Measurements from ENCODE around the gene KRTAP19-8. TPM values are rescaled to one million over a fixed set of nuclear protein-coding genes. Genes with fewer than 3 reads are reported as not detected.

Gene KRTAP19-8
- total RNA-seq, 2 donors from 2014 or later = not detected

GRCh38 chr21:31078796-31079195 lies 40.5 kb upstream of the KRTAP19-8 start:
- 92 to 100% methylated on average over 4 of the region's 4 CpGs for WGBS, 2 experiments (ENCODE audit: insufficient coverage in 1 of 2, insufficient read length in 1 of 2)
- Histone ChIP-seq H3K27ac (ENCODE audit: low read depth, low read length) (no peak overlapping the region), H3K4me3 (ENCODE audit: low read length) (no peak overlapping the region), H3K9ac (ENCODE audit: extremely low read depth, low read length, poor library complexity, severe bottlenecking) (no peak overlapping the region), H3K4me1 (ENCODE audit: control insufficient read depth, insufficient read depth, low read length) (no peaks in the 10 kb centered on the region), H3K36me3 (ENCODE audit: control insufficient read depth, insufficient read depth, low read length) (no peaks in the 10 kb centered on the region), H3K9me3 (ENCODE audit: control insufficient read depth, low read length) (peaks cover 3% of the 10 kb centered on the region), H3K27me3 (ENCODE audit: control insufficient read depth, insufficient read depth, low read length, poor library complexity, severe bottlenecking) (no peaks in the 10 kb centered on the region)
- H3K36me3 Mint-ChIP-seq (ENCODE audit: low read depth) = no peaks in the 10 kb centered on the region
- H3K27ac Mint-ChIP-seq = no peak overlapping the region
- DNase-seq = no peak
- no peak for TF ChIP-seq CTCF (conservative IDR thresholded peaks at IDR 0.05)
- peaks cover 5% of the 10 kb centered on the region for H3K9me3 Mint-ChIP-seq
- no peak overlapping the region for H3K4me3 Mint-ChIP-seq
- H3K27me3 Mint-ChIP-seq (ENCODE audit: insufficient read depth) = no peaks in the 10 kb centered on the region
- peaks cover 2% of the 10 kb centered on the region for H3K4me1 Mint-ChIP-seq

GRCh38 chr21:31078216-31078615 lies 39.9 kb upstream of the KRTAP19-8 start:
- Histone ChIP-seq H3K9ac (ENCODE audit: extremely low read depth, low read length, poor library complexity, severe bottlenecking) (no peak overlapping the region), H3K27ac (ENCODE audit: low read depth, low read length) (no peak overlapping the region), H3K4me3 (ENCODE audit: low read length) (no peak overlapping the region), H3K9me3 (ENCODE audit: control insufficient read depth, low read length) (peaks cover 9% of the 10 kb centered on the region), H3K36me3 (ENCODE audit: control insufficient read depth, insufficient read depth, low read length) (no peaks in the 10 kb centered on the region), H3K27me3 (ENCODE audit: control insufficient read depth, insufficient read depth, low read length, poor library complexity, severe bottlenecking) (no peaks in the 10 kb centered on the region), H3K4me1 (ENCODE audit: control insufficient read depth, insufficient read depth, low read length) (no peaks in the 10 kb centered on the region)
- no peak for TF ChIP-seq CTCF (conservative IDR thresholded peaks at IDR 0.05)
- Mint-ChIP-seq H3K9me3 (peaks cover 10% of the 10 kb centered on the region), H3K27me3 (ENCODE audit: insufficient read depth) (no peaks in the 10 kb centered on the region), H3K27ac (no peak overlapping the region), H3K4me1 (peaks cover 2% of the 10 kb centered on the region), H3K4me3 (no peak overlapping the region), H3K36me3 (ENCODE audit: low read depth) (no peaks in the 10 kb centered on the region)
- no peak for DNase-seq
- 82 to 92% methylated on average over 3 to 4 of the region's 4 CpGs for WGBS, 2 experiments (ENCODE audit: insufficient coverage in 1 of 2, insufficient read length in 1 of 2)

GRCh38 chr21:31075848-31076247 lies 37.6 kb upstream of the KRTAP19-8 start:
- Histone ChIP-seq H3K27me3 (ENCODE audit: control insufficient read depth, insufficient read depth, low read length, poor library complexity, severe bottlenecking) (no peaks in the 10 kb centered on the region), H3K36me3 (ENCODE audit: control insufficient read depth, insufficient read depth, low read length) (no peaks in the 10 kb centered on the region), H3K4me1 (ENCODE audit: control insufficient read depth, insufficient read depth, low read length) (no peaks in the 10 kb centered on the region), H3K4me3 (ENCODE audit: low read length) (no peak overlapping the region), H3K9me3 (ENCODE audit: control insufficient read depth, low read length) (peaks cover 18% of the 10 kb centered on the region), H3K27ac (ENCODE audit: low read depth, low read length) (no peak overlapping the region), H3K9ac (ENCODE audit: extremely low read depth, low read length, poor library complexity, severe bottlenecking) (no peak overlapping the region)
- Mint-ChIP-seq H3K4me3 (no peak overlapping the region), H3K9me3 (peaks cover 10% of the 10 kb centered on the region), H3K27me3 (ENCODE audit: insufficient read depth) (no peaks in the 10 kb centered on the region), H3K27ac (no peak overlapping the region), H3K4me1 (peaks cover 2% of the 10 kb centered on the region), H3K36me3 (ENCODE audit: low read depth) (no peaks in the 10 kb centered on the region)
- TF ChIP-seq CTCF (conservative IDR thresholded peaks at IDR 0.05) = no peak
- no peak for DNase-seq
- WGBS, 2 experiments (ENCODE audit: insufficient coverage in 1 of 2, insufficient read length in 1 of 2) = 82 to 98% methylated on average over 3 to 5 of the region's 6 CpGs
